ENCODE data around the gene CD63. TPM values are rescaled to one million over a fixed set of nuclear protein-coding genes. Genes with fewer than 3 reads are reported as not detected.

The CD63 gene
- total and polyA plus RNA-seq, 2 of the 13 experiments (the other 11 are each of a cell fraction or from before 2014, with no cell fraction given): 234 to 277 TPM

DNA sequence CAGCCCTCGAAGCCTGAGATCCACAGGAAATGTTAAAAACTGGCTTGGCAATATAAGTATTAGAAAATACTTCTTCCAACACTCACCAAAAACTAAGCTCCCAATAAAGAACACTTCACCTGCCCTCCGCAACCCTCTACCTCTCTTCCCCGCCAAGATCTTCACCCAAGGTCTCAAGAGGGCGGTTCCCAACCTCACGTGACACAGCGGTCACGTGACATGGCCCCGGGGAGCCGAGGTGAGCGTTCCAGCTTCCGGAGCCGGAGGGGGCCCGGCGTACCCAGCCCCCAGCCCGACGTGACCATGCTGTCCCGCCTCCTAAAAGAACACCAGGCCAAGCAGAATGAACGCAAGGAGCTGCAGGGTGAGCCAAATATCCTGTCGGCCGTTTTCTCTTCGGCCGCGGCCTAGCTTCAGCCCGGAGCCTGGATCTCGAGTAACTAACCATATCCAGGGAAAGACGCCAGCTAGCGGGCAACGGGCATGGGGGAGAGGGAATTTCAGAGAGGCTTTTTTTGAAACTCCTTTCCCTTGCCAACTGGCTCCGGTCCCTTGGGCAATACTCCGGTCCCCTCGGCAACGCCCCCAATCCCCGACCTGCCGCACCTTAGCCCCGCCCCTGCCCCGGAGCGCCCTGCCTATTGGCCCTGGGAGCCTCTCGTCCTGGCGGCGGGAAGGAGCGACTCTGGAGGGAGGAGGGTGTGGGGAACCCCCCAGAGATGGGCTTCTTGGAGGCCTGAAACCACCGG is 12.8 kb downstream of the CD63 start, which contains the start of gene BLOC1S1 (continued):
- TF ChIP-seq, protein P1, sequence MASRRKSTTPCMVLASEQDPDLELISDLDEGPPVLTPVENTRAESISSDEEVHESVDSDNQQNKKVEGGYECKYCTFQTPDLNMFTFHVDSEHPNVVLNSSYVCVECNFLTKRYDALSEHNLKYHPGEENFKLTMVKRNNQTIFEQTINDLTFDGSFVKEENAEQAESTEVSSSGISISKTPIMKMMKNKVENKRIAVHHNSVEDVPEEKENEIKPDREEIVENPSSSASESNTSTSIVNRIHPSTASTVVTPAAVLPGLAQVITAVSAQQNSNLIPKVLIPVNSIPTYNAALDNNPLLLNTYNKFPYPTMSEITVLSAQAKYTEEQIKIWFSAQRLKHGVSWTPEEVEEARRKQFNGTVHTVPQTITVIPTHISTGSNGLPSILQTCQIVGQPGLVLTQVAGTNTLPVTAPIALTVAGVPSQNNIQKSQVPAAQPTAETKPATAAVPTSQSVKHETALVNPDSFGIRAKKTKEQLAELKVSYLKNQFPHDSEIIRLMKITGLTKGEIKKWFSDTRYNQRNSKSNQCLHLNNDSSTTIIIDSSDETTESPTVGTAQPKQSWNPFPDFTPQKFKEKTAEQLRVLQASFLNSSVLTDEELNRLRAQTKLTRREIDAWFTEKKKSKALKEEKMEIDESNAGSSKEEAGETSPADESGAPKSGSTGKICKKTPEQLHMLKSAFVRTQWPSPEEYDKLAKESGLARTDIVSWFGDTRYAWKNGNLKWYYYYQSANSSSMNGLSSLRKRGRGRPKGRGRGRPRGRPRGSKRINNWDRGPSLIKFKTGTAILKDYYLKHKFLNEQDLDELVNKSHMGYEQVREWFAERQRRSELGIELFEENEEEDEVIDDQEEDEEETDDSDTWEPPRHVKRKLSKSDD (CRISPR knock-in tag; IDR thresholded peaks at IDR 0.05; ENCODE audit: low read depth): peak; percentile 49
- TF ChIP-seq ZNF549 (CRISPR knock-in tag; IDR thresholded peaks at IDR 0.05) (no peak), TEAD2 (CRISPR knock-in tag; IDR thresholded peaks at IDR 0.05) (no peak), MIER2 (CRISPR knock-in tag; IDR thresholded peaks at IDR 0.05) (0 out of 2 replicates have a peak, but pooled peaks have one; percentile 30), HCFC1 (IDR thresholded peaks at IDR 0.05; ENCODE audit: low read depth, low read length) (no peak; the same call in 1 of the 2 replicates), RCOR2 (CRISPR knock-in tag; IDR thresholded peaks at IDR 0.05) (no peak), PRPF4 (IDR thresholded peaks at IDR 0.05; ENCODE audit: low read depth, low read length, poor library complexity, severe bottlenecking) (no peak), TRIM24 (CRISPR knock-in tag; IDR thresholded peaks at IDR 0.05) (no peak), MYNN (CRISPR knock-in tag; IDR thresholded peaks at IDR 0.05; ENCODE audit: low read depth) (no peak), ZNF652 (CRISPR knock-in tag; IDR thresholded peaks at IDR 0.05; ENCODE audit: borderline replicate concordance, low read depth) (0 out of 2 replicates have a peak, but pooled peaks have one; percentile 13), REPIN1 (CRISPR knock-in tag; IDR thresholded peaks at IDR 0.05; ENCODE audit: borderline replicate concordance, low read depth) (peak; percentile 61; the same call in 1 of the 2 replicates), ZFP36 (IDR thresholded peaks at IDR 0.05; ENCODE audit: borderline replicate concordance, low read depth, low read length, partially characterized antibody) (no peak), ARNT2 (CRISPR knock-in tag; IDR thresholded peaks at IDR 0.05; ENCODE audit: low read depth) (no peak), MTA1 (CRISPR knock-in tag; IDR thresholded peaks at IDR 0.05; ENCODE audit: borderline replicate concordance) (peak; percentile 76; the same call in 1 of the 2 replicates), AKAP8 (CRISPR knock-in tag; IDR thresholded peaks at IDR 0.05) (no peak; the same call in 1 of the 2 replicates), NFKB2 (CRISPR knock-in tag; IDR thresholded peaks at IDR 0.05; ENCODE audit: borderline replicate concordance) (peak; percentile 47; the same call in 1 of the 2 replicates), ZNF484 (CRISPR knock-in tag; IDR thresholded peaks at IDR 0.05; ENCODE audit: borderline replicate concordance, low read depth) (no peak)
- TF ChIP-seq, protein P2, sequence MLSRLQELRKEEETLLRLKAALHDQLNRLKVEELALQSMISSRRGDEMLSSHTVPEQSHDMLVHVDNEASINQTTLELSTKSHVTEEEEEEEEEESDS (CRISPR knock-in tag; IDR thresholded peaks at IDR 0.05; ENCODE audit: borderline replicate concordance): peak; percentile 84; the same call in 1 of the 2 replicates
- TF ChIP-seq, protein P3, sequence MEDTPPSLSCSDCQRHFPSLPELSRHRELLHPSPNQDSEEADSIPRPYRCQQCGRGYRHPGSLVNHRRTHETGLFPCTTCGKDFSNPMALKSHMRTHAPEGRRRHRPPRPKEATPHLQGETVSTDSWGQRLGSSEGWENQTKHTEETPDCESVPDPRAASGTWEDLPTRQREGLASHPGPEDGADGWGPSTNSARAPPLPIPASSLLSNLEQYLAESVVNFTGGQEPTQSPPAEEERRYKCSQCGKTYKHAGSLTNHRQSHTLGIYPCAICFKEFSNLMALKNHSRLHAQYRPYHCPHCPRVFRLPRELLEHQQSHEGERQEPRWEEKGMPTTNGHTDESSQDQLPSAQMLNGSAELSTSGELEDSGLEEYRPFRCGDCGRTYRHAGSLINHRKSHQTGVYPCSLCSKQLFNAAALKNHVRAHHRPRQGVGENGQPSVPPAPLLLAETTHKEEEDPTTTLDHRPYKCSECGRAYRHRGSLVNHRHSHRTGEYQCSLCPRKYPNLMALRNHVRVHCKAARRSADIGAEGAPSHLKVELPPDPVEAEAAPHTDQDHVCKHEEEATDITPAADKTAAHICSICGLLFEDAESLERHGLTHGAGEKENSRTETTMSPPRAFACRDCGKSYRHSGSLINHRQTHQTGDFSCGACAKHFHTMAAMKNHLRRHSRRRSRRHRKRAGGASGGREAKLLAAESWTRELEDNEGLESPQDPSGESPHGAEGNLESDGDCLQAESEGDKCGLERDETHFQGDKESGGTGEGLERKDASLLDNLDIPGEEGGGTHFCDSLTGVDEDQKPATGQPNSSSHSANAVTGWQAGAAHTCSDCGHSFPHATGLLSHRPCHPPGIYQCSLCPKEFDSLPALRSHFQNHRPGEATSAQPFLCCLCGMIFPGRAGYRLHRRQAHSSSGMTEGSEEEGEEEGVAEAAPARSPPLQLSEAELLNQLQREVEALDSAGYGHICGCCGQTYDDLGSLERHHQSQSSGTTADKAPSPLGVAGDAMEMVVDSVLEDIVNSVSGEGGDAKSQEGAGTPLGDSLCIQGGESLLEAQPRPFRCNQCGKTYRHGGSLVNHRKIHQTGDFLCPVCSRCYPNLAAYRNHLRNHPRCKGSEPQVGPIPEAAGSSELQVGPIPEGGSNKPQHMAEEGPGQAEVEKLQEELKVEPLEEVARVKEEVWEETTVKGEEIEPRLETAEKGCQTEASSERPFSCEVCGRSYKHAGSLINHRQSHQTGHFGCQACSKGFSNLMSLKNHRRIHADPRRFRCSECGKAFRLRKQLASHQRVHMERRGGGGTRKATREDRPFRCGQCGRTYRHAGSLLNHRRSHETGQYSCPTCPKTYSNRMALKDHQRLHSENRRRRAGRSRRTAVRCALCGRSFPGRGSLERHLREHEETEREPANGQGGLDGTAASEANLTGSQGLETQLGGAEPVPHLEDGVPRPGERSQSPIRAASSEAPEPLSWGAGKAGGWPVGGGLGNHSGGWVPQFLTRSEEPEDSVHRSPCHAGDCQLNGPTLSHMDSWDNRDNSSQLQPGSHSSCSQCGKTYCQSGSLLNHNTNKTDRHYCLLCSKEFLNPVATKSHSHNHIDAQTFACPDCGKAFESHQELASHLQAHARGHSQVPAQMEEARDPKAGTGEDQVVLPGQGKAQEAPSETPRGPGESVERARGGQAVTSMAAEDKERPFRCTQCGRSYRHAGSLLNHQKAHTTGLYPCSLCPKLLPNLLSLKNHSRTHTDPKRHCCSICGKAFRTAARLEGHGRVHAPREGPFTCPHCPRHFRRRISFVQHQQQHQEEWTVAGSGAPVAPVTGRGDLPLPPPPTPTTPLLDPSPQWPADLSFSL (CRISPR knock-in tag; IDR thresholded peaks at IDR 0.05): no peak

Data from HepG2 (cell line).